GM18951 (cell line): Measurements from ENCODE around the gene CROCC2.

ENCODE experiments used
- POLR2A ChIP-seq: IDR thresholded peaks from 4 replicates; pipeline ENCODE4 v1.6.1; 2011; ENCODE audit warnings: mild to moderate bottlenecking; ENCODE audit not compliant: insufficient read length, insufficient read depth; ENCODE audit errors: extremely low read depth
- in situ Hi-C: fragments of 300-500 bp; cut with MboI; formaldehyde crosslinking; loops from one replicate; pipeline ENCODE4 v1.12.0; 2022; ENCODE audit warnings: low sequenced_read_pairs, mixed read lengths, inconsistent platforms; ENCODE audit not compliant: unreplicated experiment

CROCC2 gene

GRCh38 chr2:240991378-240992263, 85.5 kb downstream of the CROCC2 start:
- in situ Hi-C loops = no loop called here
- no peak for TF ChIP-seq POLR2A

GRCh38 chr2:240992572-240993291, 86.6 kb downstream of the CROCC2 start:
- in situ Hi-C loops = no loop called here
- TF ChIP-seq POLR2A = no peak

GRCh38 chr2:240993446-240994170, 87.5 kb downstream of the CROCC2 start:
- in situ Hi-C loops = no loop called here
- no peak for TF ChIP-seq POLR2A

GRCh38 chr2:240994171-240994896, 88.2 kb downstream of the CROCC2 start:
- TF ChIP-seq POLR2A = no peak
- in situ Hi-C loops = no loop called here

- in situ Hi-C loops = no loop called here
- TF ChIP-seq POLR2A = no peak
These were observed 89.2 kb downstream of the CROCC2 start for GRCh38 chr2:240995041-240996021.

- in situ Hi-C loops = no loop called here
- TF ChIP-seq POLR2A = no peak
These were observed 90.2 kb downstream of the CROCC2 start for GRCh38 chr2:240996161-240996833.

- in situ Hi-C loops = no loop called here
- no peak for TF ChIP-seq POLR2A
These were observed 90.7 kb downstream of the CROCC2 start for GRCh38 chr2:240996834-240997140.

GRCh38 chr2:240997141-240997855, 91.2 kb downstream of the CROCC2 start:
- TF ChIP-seq POLR2A = no peak
- in situ Hi-C loops = no loop called here

- in situ Hi-C loops = no loop called here
- TF ChIP-seq POLR2A = no peak
These were observed 91.9 kb downstream of the CROCC2 start, which contains the start of gene SNED1 for GRCh38 chr2:240997856-240998705. SNED1 (plus strand) TSS chr2:240998618; CDS start chr2:240998838, 220 bp downstream.

- TF ChIP-seq POLR2A = no peak
- in situ Hi-C loops = no loop called here
These were observed 92.5 kb downstream of the CROCC2 start for GRCh38 chr2:240998706-240998994.
